Uterus (tissue), 2 donors: ENCODE data around the gene AKT1.

Experiments
- POLR2A ChIP-seq, 2 donors: fragments of 450-650 bp; IDR thresholded peaks; one replicate each; pipeline ENCODE4 v1.6.1; 2016; ENCODE audit warnings: antibody characterized with exemption in 2 of 2, mild to moderate bottlenecking in 1 of 2, moderate library complexity in 1 of 2
- TF ChIP-seq, protein P1 (sequence below), 4 experiments: fragments of 200-600 bp in 2 of 4; fragments of 450-650 bp in 2 of 4; sonication (generic) in 2 of 4; IDR thresholded peaks; one replicate each; pipeline ENCODE4 v1.5.1; 2016 to 2019; ENCODE audit warnings: antibody characterized with exemption in 4 of 4, mild to moderate bottlenecking in 2 of 4, moderate library complexity in 1 of 4

DNA sequence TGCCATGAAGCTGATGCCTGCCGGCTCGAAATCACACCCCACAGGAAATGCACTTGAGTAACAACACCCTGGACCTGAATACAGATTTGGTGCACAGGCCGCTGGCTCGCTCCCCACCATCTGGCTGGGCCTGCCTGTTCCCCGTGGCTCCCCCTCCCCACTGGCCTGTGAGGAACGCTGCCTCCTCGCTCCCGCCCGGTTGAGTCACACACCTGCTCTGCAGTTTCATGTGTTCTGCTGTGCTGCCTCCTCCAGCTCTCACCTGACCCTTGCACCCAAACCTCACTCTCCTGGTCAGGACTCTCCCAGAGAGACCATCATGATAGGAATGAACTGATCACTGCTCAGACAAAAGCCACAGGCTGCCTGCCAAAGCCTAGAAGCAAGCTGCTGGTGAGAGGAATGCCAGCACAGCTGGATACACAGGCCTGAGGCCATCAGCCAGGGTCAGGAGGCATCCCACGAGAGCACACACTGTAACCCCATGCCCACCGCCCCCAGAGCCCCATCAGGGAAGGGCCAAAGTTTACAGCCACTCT lies 46.4 kb downstream of the AKT1 start:
- TF ChIP-seq, protein P1, sequence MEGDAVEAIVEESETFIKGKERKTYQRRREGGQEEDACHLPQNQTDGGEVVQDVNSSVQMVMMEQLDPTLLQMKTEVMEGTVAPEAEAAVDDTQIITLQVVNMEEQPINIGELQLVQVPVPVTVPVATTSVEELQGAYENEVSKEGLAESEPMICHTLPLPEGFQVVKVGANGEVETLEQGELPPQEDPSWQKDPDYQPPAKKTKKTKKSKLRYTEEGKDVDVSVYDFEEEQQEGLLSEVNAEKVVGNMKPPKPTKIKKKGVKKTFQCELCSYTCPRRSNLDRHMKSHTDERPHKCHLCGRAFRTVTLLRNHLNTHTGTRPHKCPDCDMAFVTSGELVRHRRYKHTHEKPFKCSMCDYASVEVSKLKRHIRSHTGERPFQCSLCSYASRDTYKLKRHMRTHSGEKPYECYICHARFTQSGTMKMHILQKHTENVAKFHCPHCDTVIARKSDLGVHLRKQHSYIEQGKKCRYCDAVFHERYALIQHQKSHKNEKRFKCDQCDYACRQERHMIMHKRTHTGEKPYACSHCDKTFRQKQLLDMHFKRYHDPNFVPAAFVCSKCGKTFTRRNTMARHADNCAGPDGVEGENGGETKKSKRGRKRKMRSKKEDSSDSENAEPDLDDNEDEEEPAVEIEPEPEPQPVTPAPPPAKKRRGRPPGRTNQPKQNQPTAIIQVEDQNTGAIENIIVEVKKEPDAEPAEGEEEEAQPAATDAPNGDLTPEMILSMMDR (IDR thresholded peaks at IDR 0.05) = no peak
- TF ChIP-seq POLR2A (IDR thresholded peaks at IDR 0.05) = no peak
